B cell (primary cell): ENCODE data around the gene ARHGAP11A.

Experiments used
- CTCF ChIP-seq: fragments of 200-600 bp; IDR thresholded peaks from one replicate; pipeline ENCODE4 v1.8.0; 2022; ENCODE audit warnings: antibody characterized with exemption, mild to moderate bottlenecking
- EZH2 ChIP-seq: IDR thresholded peaks from 2 replicates; pipeline ENCODE4 v1.6.1; 2012; ENCODE audit warnings: borderline replicate concordance, low read depth, mild to moderate bottlenecking, moderate library complexity, low read length; ENCODE audit not compliant: insufficient read depth, poor library complexity, severe bottlenecking

GRCh38 chr15:32664796-32665195 lies 49.5 kb downstream of the ARHGAP11A start:
- TF ChIP-seq CTCF (no peak), EZH2 (no peak)
